Dermis blood vessel endothelial cell (primary cell): ENCODE results near the gene WDR93. TPM values are rescaled to one million over a fixed set of nuclear protein-coding genes. Genes with fewer than 3 reads are reported as not detected.

Experiments
- DNase-seq: peaks from one replicate; pipeline ENCODE4 v3.0.0; 2010
- total RNA-seq: library from RNA; depleted of rRNA; stranded (reverse); fragments of >200 nt; gene quantifications from 2 replicates; pipeline ENCODE4 v1.2.3, GENCODE V29; 2014

WDR93 gene
- not detected in 2 replicates for total RNA-seq

GRCh38 chr15:89690276-89691218 lies at the start of gene WDR93, which contains the start of gene PEX11A:
Gene WDR93 (plus strand): TSS chr15:89690811. CDS start chr15:89701747, 10,936 bp downstream.
Gene PEX11A (minus strand): TSS chr15:89690754. CDS start chr15:89690632, 122 bp downstream.
- DNase-seq = peak; percentile 58

- DNase-seq = no peak
Measured at GRCh38 chr15:89641053-89641452, 49.6 kb upstream of the WDR93 start.

GRCh38 chr15:89642106-89642505 lies 48.5 kb upstream of the WDR93 start:
- no peak for DNase-seq

GRCh38 chr15:89645680-89646079 lies 44.9 kb upstream of the WDR93 start:
- DNase-seq = no peak

GRCh38 chr15:89646416-89647141 lies 44.0 kb upstream of the WDR93 start:
- no peak for DNase-seq

GRCh38 chr15:89647191-89647851 lies 43.3 kb upstream of the WDR93 start:
- peak; percentile 83 for DNase-seq

GRCh38 chr15:89648106-89649012 lies 42.3 kb upstream of the WDR93 start:
- DNase-seq = no peak

GRCh38 chr15:89649013-89649625 lies 41.5 kb upstream of the WDR93 start:
- DNase-seq = no peak

- no peak for DNase-seq
Measured at GRCh38 chr15:89649716-89650115, 40.9 kb upstream of the WDR93 start.

GRCh38 chr15:89652131-89652530 lies 38.5 kb upstream of the WDR93 start:
- DNase-seq = no peak

- DNase-seq = no peak
Measured at GRCh38 chr15:89652666-89653065, 37.9 kb upstream of the WDR93 start.

GRCh38 chr15:89653578-89653977 lies 37.0 kb upstream of the WDR93 start:
- no peak for DNase-seq

GRCh38 chr15:89654301-89654761 lies 36.3 kb upstream of the WDR93 start:
- no peak for DNase-seq

- peak; percentile 54 for DNase-seq
Measured at GRCh38 chr15:89654847-89655805, 35.5 kb upstream of the WDR93 start, which contains the start of gene KIF7. Gene KIF7 (minus strand): TSS chr15:89655467. CDS start chr15:89652930, 2,537 bp downstream.

GRCh38 chr15:89656116-89656815 lies 34.3 kb upstream of the WDR93 start:
- no peak for DNase-seq

GRCh38 chr15:89657686-89658200 lies 32.9 kb upstream of the WDR93 start:
- DNase-seq = no peak

- DNase-seq = no peak
Measured at GRCh38 chr15:89659295-89659694, 31.3 kb upstream of the WDR93 start.

GRCh38 chr15:89660556-89660955 lies 30.1 kb upstream of the WDR93 start:
- no peak for DNase-seq
